Lower leg skin (tissue), 3 donors: Measurements from ENCODE around the gene RTL1.

ENCODE experiments used
- POLR2A ChIP-seq, 2 donors: fragments of 450-650 bp; IDR thresholded peaks; one replicate each; pipeline ENCODE4 v1.6.1; 2016 to 2017; ENCODE audit warnings: antibody characterized with exemption in 2 of 2, mild to moderate bottlenecking in 1 of 2, moderate library complexity in 1 of 2
- TF ChIP-seq, protein P1 (sequence below), 3 donors: fragments of 450-650 bp; IDR thresholded peaks; one replicate each; pipeline ENCODE4 v1.5.1; 2016; ENCODE audit warnings: antibody characterized with exemption in 3 of 3, mild to moderate bottlenecking in 3 of 3, moderate library complexity in 2 of 3

DNA sequence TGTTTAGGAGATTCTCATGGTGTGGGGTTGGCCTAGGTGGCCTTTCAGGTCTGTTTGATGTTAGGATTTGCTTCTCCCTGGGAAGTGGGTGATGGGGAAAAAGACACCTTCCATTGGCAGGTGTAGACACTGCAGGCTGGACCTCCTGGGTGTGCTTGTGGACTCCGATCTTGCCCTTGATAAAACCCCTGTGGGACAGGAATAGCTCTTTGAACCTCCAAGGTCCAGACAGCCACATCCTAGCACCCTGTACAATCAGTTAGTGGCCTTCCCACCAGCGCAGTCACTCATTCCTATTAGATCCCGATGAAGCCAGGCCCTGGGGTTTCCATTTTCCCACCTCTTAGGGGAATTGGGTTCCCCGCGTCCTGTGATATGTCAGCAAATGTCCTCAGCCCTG lies 49.1 kb downstream of the RTL1 start:
- TF ChIP-seq, protein P1, sequence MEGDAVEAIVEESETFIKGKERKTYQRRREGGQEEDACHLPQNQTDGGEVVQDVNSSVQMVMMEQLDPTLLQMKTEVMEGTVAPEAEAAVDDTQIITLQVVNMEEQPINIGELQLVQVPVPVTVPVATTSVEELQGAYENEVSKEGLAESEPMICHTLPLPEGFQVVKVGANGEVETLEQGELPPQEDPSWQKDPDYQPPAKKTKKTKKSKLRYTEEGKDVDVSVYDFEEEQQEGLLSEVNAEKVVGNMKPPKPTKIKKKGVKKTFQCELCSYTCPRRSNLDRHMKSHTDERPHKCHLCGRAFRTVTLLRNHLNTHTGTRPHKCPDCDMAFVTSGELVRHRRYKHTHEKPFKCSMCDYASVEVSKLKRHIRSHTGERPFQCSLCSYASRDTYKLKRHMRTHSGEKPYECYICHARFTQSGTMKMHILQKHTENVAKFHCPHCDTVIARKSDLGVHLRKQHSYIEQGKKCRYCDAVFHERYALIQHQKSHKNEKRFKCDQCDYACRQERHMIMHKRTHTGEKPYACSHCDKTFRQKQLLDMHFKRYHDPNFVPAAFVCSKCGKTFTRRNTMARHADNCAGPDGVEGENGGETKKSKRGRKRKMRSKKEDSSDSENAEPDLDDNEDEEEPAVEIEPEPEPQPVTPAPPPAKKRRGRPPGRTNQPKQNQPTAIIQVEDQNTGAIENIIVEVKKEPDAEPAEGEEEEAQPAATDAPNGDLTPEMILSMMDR (IDR thresholded peaks at IDR 0.05), result no peak
- no peak for TF ChIP-seq POLR2A (IDR thresholded peaks at IDR 0.05)
